CD4-positive, alpha-beta T cell treated with Interleukin-15 for 4 hours (primary cell): ENCODE measurements around the gene DBF4B.
"Not testable (repeated sequence)": the region's sequence is repeated elsewhere in the genome, so short reads cannot be mapped to it uniquely, and the experiment has no call there.

Experiments
- DNase-seq: peaks from one replicate; pipeline ENCODE4 v3.0.0-alpha.2; 2020; ENCODE audit warnings: low spot score

DBF4B gene

GRCh38 chr17:44734272-44734671 is 25.8 kb downstream of the DBF4B start:
- DNase-seq = no peak

- DNase-seq = no peak
Measured at GRCh38 chr17:44736551-44737240, 28.2 kb downstream of the DBF4B start.

- DNase-seq = no peak
Measured at GRCh38 chr17:44738214-44738906, 29.9 kb downstream of the DBF4B start.

GRCh38 chr17:44741316-44741715 is 32.9 kb downstream of the DBF4B start:
- no peak for DNase-seq

- no peak for DNase-seq
Measured at GRCh38 chr17:44745301-44745700, 36.8 kb downstream of the DBF4B start.

- not testable (repeated sequence) for DNase-seq
Measured at GRCh38 chr17:44745738-44746137, 37.3 kb downstream of the DBF4B start.

GRCh38 chr17:44747566-44747965 is 39.1 kb downstream of the DBF4B start:
- DNase-seq = no peak

GRCh38 chr17:44749076-44749979 is 40.9 kb downstream of the DBF4B start:
- no peak for DNase-seq

- no peak for DNase-seq
Measured at GRCh38 chr17:44749980-44750318, 41.5 kb downstream of the DBF4B start.

- DNase-seq = no peak
Measured at GRCh38 chr17:44751331-44751730, 42.9 kb downstream of the DBF4B start.

- DNase-seq = no peak
Measured at GRCh38 chr17:44751806-44752205, 43.3 kb downstream of the DBF4B start.

GRCh38 chr17:44752953-44753861 is 44.7 kb downstream of the DBF4B start:
- no peak for DNase-seq

- no peak for DNase-seq
Measured at GRCh38 chr17:44754276-44754675, 45.8 kb downstream of the DBF4B start.

GRCh38 chr17:44755180-44755579 is 46.7 kb downstream of the DBF4B start:
- DNase-seq = not testable (repeated sequence)

GRCh38 chr17:44757045-44757917 is 48.8 kb downstream of the DBF4B start:
- DNase-seq = no peak

GRCh38 chr17:44757918-44758413 is 49.5 kb downstream of the DBF4B start:
- DNase-seq = no peak

GRCh38 chr17:44758414-44759085 is 50.1 kb downstream of the DBF4B start, which contains the start of gene ADAM11:
Gene ADAM11, plus strand, starts transcription at chr17:44758988. Its CDS starts 212 bp downstream, at chr17:44759200.
- no peak for DNase-seq

GRCh38 chr17:44759086-44759915 is 50.8 kb downstream of the DBF4B start:
- no peak for DNase-seq

- no peak for DNase-seq
Measured at GRCh38 chr17:44759916-44760243, 51.4 kb downstream of the DBF4B start.
